Sigmoid colon (tissue), 7 donors: ENCODE data around the gene ALCAM. TPM values are rescaled to one million over a fixed set of nuclear protein-coding genes. Genes with fewer than 3 reads are reported as not detected.

Experiments
- DNase-seq: peaks from one replicate; pipeline ENCODE4 v3.0.0-alpha.2; 2019
- H3K27ac ChIP-seq, 4 donors: fragments of 200-600 bp; sonication (generic); one replicate each; pipeline ENCODE4 v1.5.1; 2016 to 2019; ENCODE audit warnings: mild to moderate bottlenecking in 1 of 4
- H3K27me3 ChIP-seq, 3 donors: fragments of 200-600 bp; sonication (generic); one replicate each; pipeline ENCODE4 v1.5.1; 2019; ENCODE audit warnings: mild to moderate bottlenecking in 1 of 3
- H3K36me3 ChIP-seq, 4 donors: fragments of 200-600 bp; sonication (generic); one replicate each; pipeline ENCODE4 v1.5.1; 2016 to 2019
- H3K4me1 ChIP-seq, 4 donors: fragments of 200-600 bp; sonication (generic); one replicate each; pipeline ENCODE4 v1.5.1; 2017 to 2019
- H3K4me3 ChIP-seq, 4 donors: fragments of 200-600 bp; sonication (generic); one replicate each; pipeline ENCODE4 v1.5.1; 2017 to 2019; ENCODE audit warnings: mild to moderate bottlenecking in 2 of 4, moderate library complexity in 1 of 4
- H3K9me3 ChIP-seq, 4 donors: fragments of 200-600 bp in 3 of 4; sonication (generic) in 3 of 4; one replicate each; pipeline versions ENCODE4 v1.5.1 to v1.6.1; 2013 to 2019
- CTCF ChIP-seq, 4 experiments: fragments of 450-650 bp in 3 of 4; fragments of 200-600 bp in 1 of 4; IDR thresholded peaks; one replicate each; pipeline ENCODE4 v1.5.1; 2016 to 2019; ENCODE audit warnings: antibody characterized with exemption in 4 of 4, mild to moderate bottlenecking in 3 of 4, moderate library complexity in 2 of 4
- EP300 ChIP-seq, 4 donors: sonication (generic); formaldehyde crosslinking; IDR thresholded peaks; one replicate each; pipeline ENCODE4 v1.6.1; 2017; ENCODE audit warnings: antibody characterized with exemption in 4 of 4
- POLR2A ChIP-seq, 2 donors: fragments of 450-650 bp; IDR thresholded peaks; one replicate each; pipeline ENCODE4 v1.6.1; 2016; ENCODE audit warnings: antibody characterized with exemption in 2 of 2, mild to moderate bottlenecking in 2 of 2, moderate library complexity in 2 of 2
- POLR2AphosphoS5 ChIP-seq, 4 donors: sonication (generic); formaldehyde crosslinking; IDR thresholded peaks; one replicate each; pipeline ENCODE4 v1.6.1; 2017; ENCODE audit warnings: antibody characterized with exemption in 4 of 4
- WGBS, 2 donors: extraction: QIAGEN DNeasy Blood & Tissue Kit; methylation state at CpG; one replicate each; pipeline ENCODE4 v1.1.7; 2013; 5-methylcytosine and 5-hydroxymethylcytosine counted together
- intact Hi-C: fragments of 100-400 bp; cut with DNase I; formaldehyde crosslinking; loops from one replicate; pipeline ENCODE4 v1.15.1; 2023
- polyA plus RNA-seq, 3 donors: library from polyadenylated mRNA; stranded (reverse); fragments of 200-250 nt; gene quantifications; one replicate each; pipeline ENCODE4 v1.2.3, GENCODE V29; 2013
- total RNA-seq, 4 donors: library from RNA; depleted of rRNA; stranded (reverse); fragments of >200 nt; gene quantifications; one replicate each; pipeline ENCODE4 v1.1.0, GENCODE V29; 2016
- donor health status: healthy with polysubstance abuse.
- donor health status: Bipolar disorder and iron deficiency.
- donor health status: healthy.

Gene ALCAM
- total and polyA plus RNA-seq, 7 donors, result 1.8 to 45.1 (median 16.0) TPM

- Histone ChIP-seq H3K9me3 (no peaks in the 10 kb centered on the region), H3K27me3 (no peaks in the 10 kb centered on the region), H3K4me3 (no peak overlapping the region), H3K36me3 (no peaks in the 10 kb centered on the region), H3K4me1 (no peaks in the 10 kb centered on the region), H3K27ac (no peak overlapping the region)
- intact Hi-C loops, result no loop called here
- WGBS, 2 donors, result 87 to 92% methylated on average over 3 of the region's 3 CpGs
- no peak for DNase-seq
- no peak for TF ChIP-seq POLR2A (IDR thresholded peaks at IDR 0.05)
- no peak for TF ChIP-seq EP300 (IDR thresholded peaks at IDR 0.05)
- TF ChIP-seq POLR2AphosphoS5 (IDR thresholded peaks at IDR 0.05), result no peak
- no peak for TF ChIP-seq CTCF (IDR thresholded peaks at IDR 0.05)
These were observed 249.1 kb downstream of the ALCAM start for GRCh38 chr3:105615814-105616213.

- 73 to 83% methylated on average over 5 of the region's 5 CpGs for WGBS, 2 donors
- Histone ChIP-seq H3K4me1 (no peaks in the 10 kb centered on the region), H3K36me3 (no peaks in the 10 kb centered on the region), H3K27me3 (no peaks in the 10 kb centered on the region), H3K9me3 (no peaks in the 10 kb centered on the region), H3K27ac (no peak overlapping the region), H3K4me3 (no peak overlapping the region)
- DNase-seq, result no peak
- TF ChIP-seq CTCF (IDR thresholded peaks at IDR 0.05), result no peak
- no peak for TF ChIP-seq POLR2AphosphoS5 (IDR thresholded peaks at IDR 0.05)
- TF ChIP-seq POLR2A (IDR thresholded peaks at IDR 0.05), result no peak
- no peak for TF ChIP-seq EP300 (IDR thresholded peaks at IDR 0.05)
- intact Hi-C loops, result no loop called here
These were observed 249.8 kb downstream of the ALCAM start for GRCh38 chr3:105616374-105617121.

GRCh38 chr3:105618556-105618955 lies 251.8 kb downstream of the ALCAM start:
- intact Hi-C loops, result no loop called here
- Histone ChIP-seq H3K4me3 (no peak overlapping the region), H3K4me1 (no peaks in the 10 kb centered on the region), H3K27me3 (no peaks in the 10 kb centered on the region), H3K9me3 (no peaks in the 10 kb centered on the region), H3K27ac (no peak overlapping the region), H3K36me3 (no peaks in the 10 kb centered on the region)
- TF ChIP-seq EP300 (IDR thresholded peaks at IDR 0.05), result no peak
- TF ChIP-seq CTCF (IDR thresholded peaks at IDR 0.05), result no peak
- TF ChIP-seq POLR2AphosphoS5 (IDR thresholded peaks at IDR 0.05), result no peak
- no peak for TF ChIP-seq POLR2A (IDR thresholded peaks at IDR 0.05)
- WGBS, 2 donors, result 90 to 93% methylated on average over 5 of the region's 5 CpGs
- no peak for DNase-seq

GRCh38 chr3:105619651-105620050 lies 252.9 kb downstream of the ALCAM start:
- no peaks in the 10 kb centered on the region for H3K36me3 ChIP-seq
- intact Hi-C loops, result no loop called here
- no peak for TF ChIP-seq EP300 (IDR thresholded peaks at IDR 0.05)
- no peak for TF ChIP-seq POLR2A (IDR thresholded peaks at IDR 0.05)
- TF ChIP-seq CTCF (IDR thresholded peaks at IDR 0.05), result no peak
- TF ChIP-seq POLR2AphosphoS5 (IDR thresholded peaks at IDR 0.05), result no peak
- no peaks in the 10 kb centered on the region for H3K27me3 ChIP-seq
- no peaks in the 10 kb centered on the region for H3K9me3 ChIP-seq
- H3K4me1 ChIP-seq, result no peaks in the 10 kb centered on the region
- no peak for DNase-seq
- no peak overlapping the region for H3K27ac ChIP-seq
- H3K4me3 ChIP-seq, result no peak overlapping the region
- WGBS, 2 donors, result 87 to 96% methylated on average over 2 of the region's 2 CpGs

GRCh38 chr3:105620236-105620635 lies 253.5 kb downstream of the ALCAM start:
- no peak overlapping the region for H3K4me3 ChIP-seq
- 82 to 83% methylated on average over 2 of the region's 2 CpGs for WGBS, 2 donors
- H3K4me1 ChIP-seq, result no peaks in the 10 kb centered on the region
- no peak overlapping the region for H3K27ac ChIP-seq
- H3K9me3 ChIP-seq, result no peaks in the 10 kb centered on the region
- intact Hi-C loops, result no loop called here
- H3K36me3 ChIP-seq, result no peaks in the 10 kb centered on the region
- TF ChIP-seq POLR2A (IDR thresholded peaks at IDR 0.05), result no peak
- TF ChIP-seq POLR2AphosphoS5 (IDR thresholded peaks at IDR 0.05), result no peak
- TF ChIP-seq EP300 (IDR thresholded peaks at IDR 0.05), result no peak
- no peak for TF ChIP-seq CTCF (IDR thresholded peaks at IDR 0.05)
- no peak for DNase-seq
- H3K27me3 ChIP-seq, result no peaks in the 10 kb centered on the region
